A549 (cell line): Measurements from ENCODE around the gene ABCG4. TPM values are rescaled to one million over a fixed set of nuclear protein-coding genes. Genes with fewer than 3 reads are reported as not detected.
A peak's percentile ranks its signal among the peaks of the same experiment; 100 is the strongest.

Experiments
- ATAC-seq, 2 experiments: fragments of 200-7000 bp in 1 of 2; fragments of >200 bp in 1 of 2; cut with Nextera tagmentation in 1 of 2; cut with Tn5 transposase in 1 of 2; 3 replicates each; pipeline versions ENCODE4 v1.8.0 to v1.9.1; 2018 to 2020; ENCODE audit warnings: mild to moderate bottlenecking in 1 of 2, moderate library complexity in 1 of 2
- CTCF ChIA-PET: fragments of 300-600 bp; sonication (Branson Sonifier 250); formaldehyde crosslinking; extraction: SDS; loops from one replicate; lab custom pipeline; 2021; ENCODE audit warnings: antibody characterized with exemption, inconsistent platforms; lab: Yijun Ruan, JAX
- POLR2A ChIA-PET: fragments of 350-600 bp; formaldehyde crosslinking; extraction: SDS; loops from one replicate; lab custom pipeline; 2021; ENCODE audit warnings: antibody characterized with exemption, inconsistent platforms; lab: Yijun Ruan, JAX
- DNase-seq, 2 experiments: peaks; one replicate each; pipeline versions ENCODE4 v3.0.0 to v3.0.0-alpha.2; 2011 to 2016; ENCODE audit warnings: low read depth in 1 of 2, low spot score in 1 of 2
- FAIRE-seq: peaks from 2 replicates; lab custom pipeline; 2011; peaks lifted over from hg19 to GRCh38; lab: Jason Lieb, UNC
- H3K27ac ChIP-seq, 2 experiments: fragments of >200 bp; sonication (Bioruptor Twin); formaldehyde crosslinking; 3 replicates each; pipeline ENCODE4 v1.5.1; 2016 to 2017
- H3K4me1 ChIP-seq: fragments of >200 bp; sonication (Bioruptor Twin); formaldehyde crosslinking; 3 replicates; pipeline ENCODE4 v1.6.1; 2016
- H3K4me2 ChIP-seq: fragments of >200 bp; sonication (Bioruptor Twin); formaldehyde crosslinking; 3 replicates; pipeline ENCODE4 v1.6.1; 2016
- H3K4me3 ChIP-seq: fragments of >200 bp; sonication (Bioruptor Twin); formaldehyde crosslinking; 3 replicates; pipeline ENCODE4 v1.5.1; 2016
- H3K9me3 ChIP-seq: fragments of >200 bp; sonication (Bioruptor Twin); formaldehyde crosslinking; 3 replicates; pipeline ENCODE4 v1.6.1; 2016
- BCL3 ChIP-seq: fragments of >200 bp; sonication (Bioruptor Twin); formaldehyde crosslinking; IDR thresholded peaks from 3 replicates; pipeline ENCODE4 v1.6.1; 2016
- BHLHE40 ChIP-seq: IDR thresholded peaks from 2 replicates; pipeline ENCODE4 v1.6.1; 2012; ENCODE audit warnings: low read depth, low read length, inconsistent platforms
- CBX2 ChIP-seq: fragments of 200-600 bp; sonication (generic); IDR thresholded peaks from 2 replicates; pipeline ENCODE4 v1.6.1; 2016; ENCODE audit warnings: low read depth, mild to moderate bottlenecking, borderline replicate concordance
- CEBPB ChIP-seq, 2 experiments: fragments of >200 bp in 1 of 2; sonication (Bioruptor Twin) in 1 of 2; formaldehyde crosslinking in 1 of 2; IDR thresholded peaks; 2 replicates each; pipeline ENCODE4 v1.6.1; 2012 to 2016
- EHF ChIP-seq: fragments of 250-450 bp; sonication (Bioruptor Pico); IDR thresholded peaks from 2 replicates; pipeline ENCODE4 v1.5.0; 2020; ENCODE audit warnings: mild to moderate bottlenecking
- ESRRA ChIP-seq: fragments of 150-350 bp; IDR thresholded peaks from 2 replicates; pipeline ENCODE4 v1.6.1; 2014; ENCODE audit warnings: mild to moderate bottlenecking, low read length, borderline replicate concordance
- FOSB ChIP-seq: fragments of 250-450 bp; sonication (Bioruptor Pico); IDR thresholded peaks from 2 replicates; pipeline ENCODE4 v1.5.0; 2020; ENCODE audit warnings: mild to moderate bottlenecking, moderate library complexity
- FOXS1 ChIP-seq: fragments of 250-450 bp; sonication (Bioruptor Pico); IDR thresholded peaks from 2 replicates; pipeline ENCODE4 v1.5.0; 2020; ENCODE audit warnings: mild to moderate bottlenecking, moderate library complexity
- GATA3 ChIP-seq: IDR thresholded peaks from 2 replicates; pipeline ENCODE4 v1.6.1; 2012; ENCODE audit warnings: borderline replicate concordance
- HEYL ChIP-seq: fragments of 250-450 bp; sonication (Bioruptor Pico); IDR thresholded peaks from 2 replicates; pipeline ENCODE4 v1.8.0; 2021; ENCODE audit warnings: mild to moderate bottlenecking, moderate library complexity
- KDM5A ChIP-seq: fragments of 200-600 bp; sonication (generic); IDR thresholded peaks from 2 replicates; pipeline ENCODE4 v1.6.1; 2016; ENCODE audit warnings: antibody characterized with exemption, mild to moderate bottlenecking
- MAFK ChIP-seq: fragments of 450-650 bp; IDR thresholded peaks from 2 replicates; pipeline ENCODE4 v1.6.1; 2014; ENCODE audit not compliant: partially characterized antibody
- MYC ChIP-seq: IDR thresholded peaks from 2 replicates; pipeline ENCODE4 v1.6.1; 2012; ENCODE audit warnings: mild to moderate bottlenecking, inconsistent platforms, low read length, improper control_type of control experiment, borderline replicate concordance
- NFE2L2 ChIP-seq: fragments of 150-350 bp; conservative IDR thresholded peaks from 2 replicates; pipeline ENCODE4 v1.6.1; 2014; ENCODE audit warnings: low read length
- PHF8 ChIP-seq: fragments of 200-600 bp; sonication (generic); IDR thresholded peaks from 2 replicates; pipeline ENCODE4 v1.6.1; 2016; ENCODE audit warnings: low read depth, mild to moderate bottlenecking, antibody characterized with exemption, moderate library complexity, borderline replicate concordance
- RCOR1 ChIP-seq: fragments of 150-350 bp; IDR thresholded peaks from 2 replicates; pipeline ENCODE4 v1.6.1; 2014; ENCODE audit warnings: antibody characterized with exemption, low read length, low read depth
- REST ChIP-seq: fragments of 200-600 bp; sonication (generic); IDR thresholded peaks from 2 replicates; pipeline ENCODE4 v1.6.1; 2016; ENCODE audit warnings: antibody characterized with exemption, mild to moderate bottlenecking, moderate library complexity
- RFX5 ChIP-seq: fragments of 450-650 bp; IDR thresholded peaks from 2 replicates; pipeline ENCODE4 v1.7.1; 2014; ENCODE audit warnings: antibody characterized with exemption, mild to moderate bottlenecking, moderate library complexity
- RNF2 ChIP-seq: fragments of 200-600 bp; sonication (generic); IDR thresholded peaks from 2 replicates; pipeline ENCODE4 v1.6.1; 2016; ENCODE audit warnings: low read depth, mild to moderate bottlenecking, antibody characterized with exemption, moderate library complexity, borderline replicate concordance
- TFCP2L1 ChIP-seq: fragments of 250-450 bp; sonication (Bioruptor Pico); IDR thresholded peaks from 2 replicates; pipeline ENCODE4 v1.5.0; 2021; ENCODE audit warnings: mild to moderate bottlenecking
- TP53 ChIP-seq: fragments of 250-450 bp; sonication (Bioruptor Pico); IDR thresholded peaks from 2 replicates; pipeline ENCODE4 v1.5.0; 2021; ENCODE audit warnings: mild to moderate bottlenecking, moderate library complexity
- ZC3H11A ChIP-seq: fragments of 450-650 bp; IDR thresholded peaks from 2 replicates; pipeline ENCODE4 v1.6.1; 2014; ENCODE audit warnings: antibody characterized with exemption, mild to moderate bottlenecking
- ZNF302 ChIP-seq: fragments of 250-450 bp; sonication (Bioruptor Pico); IDR thresholded peaks from 2 replicates; pipeline ENCODE4 v1.9.0; 2021; ENCODE audit warnings: inconsistent platforms, mild to moderate bottlenecking, moderate library complexity
- WGBS: methylation state at CpG from one replicate; pipeline ENCODE4 v1.1.6; 2017; ENCODE audit errors: missing lambda C conversion rate; 5-methylcytosine and 5-hydroxymethylcytosine counted together
- polyA plus RNA-seq, 4 experiments: library from polyadenylated mRNA; depleted of rRNA in 3 of 4; stranded (reverse); fragments of >200 nt; fragmentation: RNase III in 1 of 4; extraction: RNeasy Plus Mini Kit Qiagen cat#74134 plus additional on column Dnase treatment in 1 of 4; gene quantifications; 2 replicates in 3 of 4; 3 replicates in 1 of 4; pipeline ENCODE4 v1.2.3, GENCODE V29; 2011 to 2017
- TF ChIP-seq, protein P1 (sequence below): fragments of >200 bp; sonication (Bioruptor Twin); formaldehyde crosslinking; IDR thresholded peaks from 3 replicates; pipeline ENCODE4 v1.5.1; 2016

ABCG4 gene
- polyA plus RNA-seq, 2 of the 4 experiments (the other 2 are of a cell fraction), result 0.10 to 0.44 TPM

GRCh38 chr11:119118227-119118626 is 30.6 kb upstream of the ABCG4 start:
- no peak for FAIRE-seq
- 72% methylated on average over 5 of the region's 5 CpGs for WGBS
- Histone ChIP-seq H3K4me2 (no peak overlapping the region), H3K4me3 (no peak overlapping the region), H3K27ac (no peak overlapping the region), H3K9me3 (no peaks in the 10 kb centered on the region)
- ChIA-PET POLR2A (no interaction called here), CTCF (interaction anchor here (1.2 kb wide), 1 partner anchor 23 kb away, joined by 4 read pairs; a partner anchor contains a TSS)
- TF ChIP-seq FOSB, result no peak
- no peak for TF ChIP-seq ZNF302
- TF ChIP-seq REST, result no peak
- TF ChIP-seq TP53 (CRISPR knock-in tag), result no peak
- no peak for TF ChIP-seq MYC
- no peak for TF ChIP-seq ESRRA
- TF ChIP-seq BCL3, result no peak
- no peak for TF ChIP-seq CEBPB (IDR thresholded peaks at IDR 0.05)
- TF ChIP-seq, all 56 proteins: peak for 0
- peaks cover 10% of the 10 kb centered on the region; the same call in 1 of the 3 replicates for H3K4me1 ChIP-seq
- ATAC-seq, result no peak
- no peak for DNase-seq

- ChIA-PET CTCF (interaction anchor here (1.2 kb wide), 2 partner anchors 14 to 24 kb away, joined by 3 to 4 read pairs; a partner anchor contains a TSS), POLR2A (no interaction called here)
- TF ChIP-seq MAFK (no peak), NFE2L2 (no peak), RCOR1 (no peak)
- no peaks in the 10 kb centered on the region for H3K9me3 ChIP-seq
- no peak overlapping the region for H3K4me2 ChIP-seq
- no peak overlapping the region for H3K27ac ChIP-seq
- H3K4me1 ChIP-seq, result peaks cover 10% of the 10 kb centered on the region; the same call in 1 of the 3 replicates
- 100% methylated on average over 1 of the region's 1 CpG for WGBS
- DNase-seq, result no peak
- H3K4me3 ChIP-seq, result no peak overlapping the region
- no peak for FAIRE-seq
- ATAC-seq, result no peak
Measured at GRCh38 chr11:119118946-119119345, 29.9 kb upstream of the ABCG4 start.

DNA sequence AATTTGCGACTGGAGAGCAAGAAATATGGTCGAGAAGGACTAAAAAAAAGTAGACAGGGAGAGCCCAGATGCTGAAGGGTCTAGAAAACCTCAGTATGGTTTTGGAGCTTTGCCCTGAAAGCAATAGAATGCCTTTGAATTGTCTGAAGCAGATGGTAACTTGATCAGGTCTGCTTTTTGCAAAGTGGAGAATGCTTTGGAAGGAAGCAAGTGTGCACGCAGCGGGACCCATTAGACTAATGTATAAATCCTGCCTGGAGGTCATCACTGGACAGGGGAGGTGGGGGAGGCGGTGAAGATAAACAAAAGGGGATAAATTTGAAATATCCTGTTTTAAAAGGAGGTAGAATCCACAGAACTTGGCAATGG is 28.2 kb upstream of the ABCG4 start:
- WGBS, result 9% methylated on average over 5 of the region's 5 CpGs
- Histone ChIP-seq H3K9me3 (no peaks in the 10 kb centered on the region), H3K27ac (peak overlapping the region; percentile 88 to 91), H3K4me2 (peak overlapping the region; percentile 78), H3K4me1 (peaks cover 10% of the 10 kb centered on the region; the same call in 1 of the 3 replicates), H3K4me3 (peak overlapping the region; percentile 48)
- FAIRE-seq (no peak), ATAC-seq (no peak), DNase-seq (no peak)
- ChIA-PET CTCF (interaction anchor here (0.8 to 2.1 kb wide), 5 partner anchors 8 to 76 kb away, joined by 3 to 7 read pairs (median 3); no protein-coding TSS in a partner anchor), POLR2A (interaction anchor here (1.9 to 2.4 kb wide), 2 partner anchors 9 to 13 kb away, joined by 9 to 11 read pairs; partner anchors contain the start of gene C2CD2L)
- no peak for TF ChIP-seq NFE2L2
- no peak for TF ChIP-seq RFX5
- TF ChIP-seq HEYL, result no peak
- no peak for TF ChIP-seq CBX2
- no peak for TF ChIP-seq PHF8
- no peak for TF ChIP-seq KDM5A
- no peak for TF ChIP-seq FOXS1
- TF ChIP-seq CEBPB (IDR thresholded peaks at IDR 0.05), result no peak
- no peak for TF ChIP-seq GATA3
- TF ChIP-seq FOSB, result no peak
- TF ChIP-seq ZC3H11A, result no peak
- TF ChIP-seq TFCP2L1, result no peak
- TF ChIP-seq, protein P1, sequence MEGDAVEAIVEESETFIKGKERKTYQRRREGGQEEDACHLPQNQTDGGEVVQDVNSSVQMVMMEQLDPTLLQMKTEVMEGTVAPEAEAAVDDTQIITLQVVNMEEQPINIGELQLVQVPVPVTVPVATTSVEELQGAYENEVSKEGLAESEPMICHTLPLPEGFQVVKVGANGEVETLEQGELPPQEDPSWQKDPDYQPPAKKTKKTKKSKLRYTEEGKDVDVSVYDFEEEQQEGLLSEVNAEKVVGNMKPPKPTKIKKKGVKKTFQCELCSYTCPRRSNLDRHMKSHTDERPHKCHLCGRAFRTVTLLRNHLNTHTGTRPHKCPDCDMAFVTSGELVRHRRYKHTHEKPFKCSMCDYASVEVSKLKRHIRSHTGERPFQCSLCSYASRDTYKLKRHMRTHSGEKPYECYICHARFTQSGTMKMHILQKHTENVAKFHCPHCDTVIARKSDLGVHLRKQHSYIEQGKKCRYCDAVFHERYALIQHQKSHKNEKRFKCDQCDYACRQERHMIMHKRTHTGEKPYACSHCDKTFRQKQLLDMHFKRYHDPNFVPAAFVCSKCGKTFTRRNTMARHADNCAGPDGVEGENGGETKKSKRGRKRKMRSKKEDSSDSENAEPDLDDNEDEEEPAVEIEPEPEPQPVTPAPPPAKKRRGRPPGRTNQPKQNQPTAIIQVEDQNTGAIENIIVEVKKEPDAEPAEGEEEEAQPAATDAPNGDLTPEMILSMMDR, result no peak
- TF ChIP-seq EHF (CRISPR knock-in tag), result no peak
- no peak for TF ChIP-seq BHLHE40
- TF ChIP-seq RNF2, result no peak
- TF ChIP-seq REST, result no peak
